ENCODE results near the gene MRPL39.

DNA sequence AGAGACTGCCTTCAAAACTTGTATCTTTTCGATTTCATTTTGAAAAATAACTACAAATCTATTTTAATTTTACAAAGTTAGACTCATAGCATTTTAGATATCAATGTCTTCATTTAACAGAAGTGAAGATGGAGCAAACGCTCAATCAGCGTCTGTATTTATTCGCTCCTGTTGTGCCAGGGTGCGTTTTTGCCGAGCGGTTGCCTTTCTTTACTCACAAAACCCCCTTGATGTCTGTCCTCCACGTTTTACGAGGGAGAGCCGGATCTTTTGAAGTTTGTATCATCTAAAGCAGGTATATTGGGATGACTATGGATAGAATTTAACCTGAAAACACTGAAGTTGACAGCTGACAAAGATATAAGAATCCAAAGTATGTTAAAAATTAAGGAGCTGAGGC is 44.6 kb downstream of the MRPL39 start:
- TF ChIP-seq, protein P1, sequence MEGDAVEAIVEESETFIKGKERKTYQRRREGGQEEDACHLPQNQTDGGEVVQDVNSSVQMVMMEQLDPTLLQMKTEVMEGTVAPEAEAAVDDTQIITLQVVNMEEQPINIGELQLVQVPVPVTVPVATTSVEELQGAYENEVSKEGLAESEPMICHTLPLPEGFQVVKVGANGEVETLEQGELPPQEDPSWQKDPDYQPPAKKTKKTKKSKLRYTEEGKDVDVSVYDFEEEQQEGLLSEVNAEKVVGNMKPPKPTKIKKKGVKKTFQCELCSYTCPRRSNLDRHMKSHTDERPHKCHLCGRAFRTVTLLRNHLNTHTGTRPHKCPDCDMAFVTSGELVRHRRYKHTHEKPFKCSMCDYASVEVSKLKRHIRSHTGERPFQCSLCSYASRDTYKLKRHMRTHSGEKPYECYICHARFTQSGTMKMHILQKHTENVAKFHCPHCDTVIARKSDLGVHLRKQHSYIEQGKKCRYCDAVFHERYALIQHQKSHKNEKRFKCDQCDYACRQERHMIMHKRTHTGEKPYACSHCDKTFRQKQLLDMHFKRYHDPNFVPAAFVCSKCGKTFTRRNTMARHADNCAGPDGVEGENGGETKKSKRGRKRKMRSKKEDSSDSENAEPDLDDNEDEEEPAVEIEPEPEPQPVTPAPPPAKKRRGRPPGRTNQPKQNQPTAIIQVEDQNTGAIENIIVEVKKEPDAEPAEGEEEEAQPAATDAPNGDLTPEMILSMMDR (IDR thresholded peaks at IDR 0.05) = no peak
- TF ChIP-seq GABPA (IDR thresholded peaks at IDR 0.05; ENCODE audit: low read depth) = no peak
- no peak for TF ChIP-seq POLR2AphosphoS5 (IDR thresholded peaks at IDR 0.05; ENCODE audit: low read depth, low read length)
- TF ChIP-seq EZH2phosphoT487 (IDR thresholded peaks at IDR 0.05; ENCODE audit: borderline replicate concordance, low read depth) = no peak
- TF ChIP-seq CHD2 (IDR thresholded peaks at IDR 0.05; ENCODE audit: low read length, partially characterized antibody) = no peak
- TF ChIP-seq EP300 (IDR thresholded peaks at IDR 0.05; ENCODE audit: borderline replicate concordance in 1 of 2, low read depth in 1 of 2, low read length in 1 of 2) = no peak
- TF ChIP-seq, protein P2, sequence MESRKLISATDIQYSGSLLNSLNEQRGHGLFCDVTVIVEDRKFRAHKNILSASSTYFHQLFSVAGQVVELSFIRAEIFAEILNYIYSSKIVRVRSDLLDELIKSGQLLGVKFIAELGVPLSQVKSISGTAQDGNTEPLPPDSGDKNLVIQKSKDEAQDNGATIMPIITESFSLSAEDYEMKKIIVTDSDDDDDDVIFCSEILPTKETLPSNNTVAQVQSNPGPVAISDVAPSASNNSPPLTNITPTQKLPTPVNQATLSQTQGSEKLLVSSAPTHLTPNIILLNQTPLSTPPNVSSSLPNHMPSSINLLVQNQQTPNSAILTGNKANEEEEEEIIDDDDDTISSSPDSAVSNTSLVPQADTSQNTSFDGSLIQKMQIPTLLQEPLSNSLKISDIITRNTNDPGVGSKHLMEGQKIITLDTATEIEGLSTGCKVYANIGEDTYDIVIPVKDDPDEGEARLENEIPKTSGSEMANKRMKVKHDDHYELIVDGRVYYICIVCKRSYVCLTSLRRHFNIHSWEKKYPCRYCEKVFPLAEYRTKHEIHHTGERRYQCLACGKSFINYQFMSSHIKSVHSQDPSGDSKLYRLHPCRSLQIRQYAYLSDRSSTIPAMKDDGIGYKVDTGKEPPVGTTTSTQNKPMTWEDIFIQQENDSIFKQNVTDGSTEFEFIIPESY (IDR thresholded peaks at IDR 0.05; ENCODE audit: borderline replicate concordance, low read depth) = no peak
- TF ChIP-seq GATA2 (CRISPR knock-in tag; IDR thresholded peaks at IDR 0.05) = no peak
- TF ChIP-seq, protein P3, sequence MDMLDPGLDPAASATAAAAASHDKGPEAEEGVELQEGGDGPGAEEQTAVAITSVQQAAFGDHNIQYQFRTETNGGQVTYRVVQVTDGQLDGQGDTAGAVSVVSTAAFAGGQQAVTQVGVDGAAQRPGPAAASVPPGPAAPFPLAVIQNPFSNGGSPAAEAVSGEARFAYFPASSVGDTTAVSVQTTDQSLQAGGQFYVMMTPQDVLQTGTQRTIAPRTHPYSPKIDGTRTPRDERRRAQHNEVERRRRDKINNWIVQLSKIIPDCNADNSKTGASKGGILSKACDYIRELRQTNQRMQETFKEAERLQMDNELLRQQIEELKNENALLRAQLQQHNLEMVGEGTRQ (IDR thresholded peaks at IDR 0.05; ENCODE audit: borderline replicate concordance, low read depth, low read length) = no peak
- TF ChIP-seq, protein P4, sequence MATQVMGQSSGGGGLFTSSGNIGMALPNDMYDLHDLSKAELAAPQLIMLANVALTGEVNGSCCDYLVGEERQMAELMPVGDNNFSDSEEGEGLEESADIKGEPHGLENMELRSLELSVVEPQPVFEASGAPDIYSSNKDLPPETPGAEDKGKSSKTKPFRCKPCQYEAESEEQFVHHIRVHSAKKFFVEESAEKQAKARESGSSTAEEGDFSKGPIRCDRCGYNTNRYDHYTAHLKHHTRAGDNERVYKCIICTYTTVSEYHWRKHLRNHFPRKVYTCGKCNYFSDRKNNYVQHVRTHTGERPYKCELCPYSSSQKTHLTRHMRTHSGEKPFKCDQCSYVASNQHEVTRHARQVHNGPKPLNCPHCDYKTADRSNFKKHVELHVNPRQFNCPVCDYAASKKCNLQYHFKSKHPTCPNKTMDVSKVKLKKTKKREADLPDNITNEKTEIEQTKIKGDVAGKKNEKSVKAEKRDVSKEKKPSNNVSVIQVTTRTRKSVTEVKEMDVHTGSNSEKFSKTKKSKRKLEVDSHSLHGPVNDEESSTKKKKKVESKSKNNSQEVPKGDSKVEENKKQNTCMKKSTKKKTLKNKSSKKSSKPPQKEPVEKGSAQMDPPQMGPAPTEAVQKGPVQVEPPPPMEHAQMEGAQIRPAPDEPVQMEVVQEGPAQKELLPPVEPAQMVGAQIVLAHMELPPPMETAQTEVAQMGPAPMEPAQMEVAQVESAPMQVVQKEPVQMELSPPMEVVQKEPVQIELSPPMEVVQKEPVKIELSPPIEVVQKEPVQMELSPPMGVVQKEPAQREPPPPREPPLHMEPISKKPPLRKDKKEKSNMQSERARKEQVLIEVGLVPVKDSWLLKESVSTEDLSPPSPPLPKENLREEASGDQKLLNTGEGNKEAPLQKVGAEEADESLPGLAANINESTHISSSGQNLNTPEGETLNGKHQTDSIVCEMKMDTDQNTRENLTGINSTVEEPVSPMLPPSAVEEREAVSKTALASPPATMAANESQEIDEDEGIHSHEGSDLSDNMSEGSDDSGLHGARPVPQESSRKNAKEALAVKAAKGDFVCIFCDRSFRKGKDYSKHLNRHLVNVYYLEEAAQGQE (IDR thresholded peaks at IDR 0.05; ENCODE audit: low read depth, low read length) = no peak
- no peak for TF ChIP-seq SMC3 (IDR thresholded peaks at IDR 0.05; ENCODE audit: low read depth, low read length)
- TF ChIP-seq, protein P5, sequence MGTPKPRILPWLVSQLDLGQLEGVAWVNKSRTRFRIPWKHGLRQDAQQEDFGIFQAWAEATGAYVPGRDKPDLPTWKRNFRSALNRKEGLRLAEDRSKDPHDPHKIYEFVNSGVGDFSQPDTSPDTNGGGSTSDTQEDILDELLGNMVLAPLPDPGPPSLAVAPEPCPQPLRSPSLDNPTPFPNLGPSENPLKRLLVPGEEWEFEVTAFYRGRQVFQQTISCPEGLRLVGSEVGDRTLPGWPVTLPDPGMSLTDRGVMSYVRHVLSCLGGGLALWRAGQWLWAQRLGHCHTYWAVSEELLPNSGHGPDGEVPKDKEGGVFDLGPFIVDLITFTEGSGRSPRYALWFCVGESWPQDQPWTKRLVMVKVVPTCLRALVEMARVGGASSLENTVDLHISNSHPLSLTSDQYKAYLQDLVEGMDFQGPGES (IDR thresholded peaks at IDR 0.05; ENCODE audit: low read depth, low read length) = no peak
- TF ChIP-seq RCOR1 (IDR thresholded peaks at IDR 0.05; ENCODE audit: low read length) = no peak
